Lung (tissue), 12 donors: ENCODE data around the gene REG3A. TPM values are rescaled to one million over a fixed set of nuclear protein-coding genes. Genes with fewer than 3 reads are reported as not detected.

ENCODE experiments used
- ATAC-seq: fragments of 200-7000 bp; cut with Tn5 transposase; one replicate; pipeline ENCODE4 v1.9.1; 2020; ENCODE audit warnings: moderate number of reproducible peaks; ENCODE audit not compliant: insufficient read depth, low FRiP score
- DNase-seq, 3 donors: peaks; one replicate each; pipeline ENCODE4 v3.0.0-alpha.2; 2013 to 2017
- H3K27ac ChIP-seq, 2 donors: one replicate each; pipeline ENCODE4 v1.5.1; 2013; ENCODE audit warnings: mild to moderate bottlenecking in 2 of 2, moderate library complexity in 2 of 2, control low read depth in 1 of 2, inconsistent platforms in 1 of 2, low read depth in 1 of 2, low read length in 1 of 2
- H3K27me3 ChIP-seq, 3 donors: one replicate each; pipeline ENCODE4 v1.5.1; 2013; ENCODE audit warnings: low read length in 2 of 3; ENCODE audit not compliant: control insufficient read depth in 3 of 3, insufficient read depth in 3 of 3
- H3K36me3 ChIP-seq, 4 donors: one replicate each; pipeline ENCODE4 v1.5.1; 2013; ENCODE audit warnings: low read length in 4 of 4, mild to moderate bottlenecking in 1 of 4, moderate library complexity in 1 of 4; ENCODE audit not compliant: control insufficient read depth in 4 of 4, insufficient read depth in 4 of 4
- H3K4me1 ChIP-seq, 5 donors: one replicate each; pipeline ENCODE4 v1.5.1; 2013; ENCODE audit warnings: low read length in 5 of 5, mild to moderate bottlenecking in 2 of 5, moderate library complexity in 1 of 5; ENCODE audit not compliant: control insufficient read depth in 5 of 5, insufficient read depth in 5 of 5
- H3K4me3 ChIP-seq: one replicate; pipeline ENCODE4 v1.5.1; 2013; ENCODE audit warnings: mild to moderate bottlenecking, control low read depth, moderate library complexity
- H3K9ac ChIP-seq, 2 donors: one replicate each; pipeline ENCODE4 v1.5.1; 2013; ENCODE audit warnings: low read length in 2 of 2, control low read depth in 1 of 2; ENCODE audit not compliant: insufficient read depth in 1 of 2
- H3K9me3 ChIP-seq, 4 donors: one replicate each; pipeline ENCODE4 v1.5.1; 2013; ENCODE audit warnings: low read length in 3 of 4, mild to moderate bottlenecking in 1 of 4, moderate library complexity in 1 of 4; ENCODE audit not compliant: control insufficient read depth in 4 of 4, insufficient read depth in 3 of 4
- CTCF ChIP-seq: IDR thresholded peaks from 2 replicates; pipeline ENCODE4 v1.5.1; 2012; ENCODE audit warnings: mild to moderate bottlenecking; ENCODE audit errors: control extremely low read depth, extremely low read depth
- WGBS, 2 donors: extraction: QIAGEN DNeasy Blood & Tissue Kit; methylation state at CpG; one replicate each; pipeline ENCODE4 v1.1.7; 2013; 5-methylcytosine and 5-hydroxymethylcytosine counted together
- polyA plus RNA-seq, 2 donors: library from polyadenylated mRNA; stranded (reverse); fragments of 200-250 nt; gene quantifications; one replicate each; pipeline ENCODE4 v1.2.1, GENCODE V29; 2013
- total RNA-seq, 2 donors: library from RNA; depleted of rRNA in 1 of 2; stranded (reverse); fragments of >200 nt in 1 of 2; gene quantifications; one replicate each; pipeline ENCODE4 v1.2.1, GENCODE V29; 2014 to 2021
- donor health status: control.
- donor health status: control.
- donor health status: Bipolar disorder and iron deficiency.
- donor health status: healthy.
- donor health status: DM: yes; HTN: yes; CAD: no.

The REG3A gene
- total and polyA plus RNA-seq, 4 donors = 0.96 TPM; not detected in 3

- DNase-seq (no peak), ATAC-seq (no peak)
- no peaks in the 10 kb centered on the region for H3K4me1 ChIP-seq
- no peak overlapping the region for H3K27ac ChIP-seq
- no peaks in the 10 kb centered on the region for H3K9me3 ChIP-seq
- TF ChIP-seq CTCF = no peak
- no peak overlapping the region for H3K9ac ChIP-seq
- H3K27me3 ChIP-seq = no peaks in the 10 kb centered on the region
- no peaks in the 10 kb centered on the region for H3K36me3 ChIP-seq
- WGBS, 2 donors = 91 to 96% methylated on average over 3 of the region's 3 CpGs
- no peak overlapping the region for H3K4me3 ChIP-seq
Measured at GRCh38 chr2:79128406-79128805, 31.1 kb downstream of the REG3A start.

GRCh38 chr2:79125721-79125985 lies 33.9 kb downstream of the REG3A start:
- Histone ChIP-seq H3K27ac (no peak overlapping the region), H3K4me3 (no peak overlapping the region), H3K27me3 (no peaks in the 10 kb centered on the region), H3K9me3 (peaks cover 0 to 2% (median 0%) of the 10 kb centered on the region in 4 donors), H3K36me3 (no peaks in the 10 kb centered on the region), H3K9ac (no peak overlapping the region), H3K4me1 (no peaks in the 10 kb centered on the region)
- WGBS, 2 donors = 89 to 94% methylated on average over 3 of the region's 3 CpGs
- DNase-seq (no peak), ATAC-seq (no peak)
- TF ChIP-seq CTCF = no peak

- no peak for ATAC-seq
- WGBS, 2 donors = 60 to 66% methylated on average over 9 of the region's 9 CpGs
Measured at GRCh38 chr2:79124907-79125720, 34.4 kb downstream of the REG3A start.

More at GRCh38 chr2:79124907-79125720, 34.4 kb downstream of the REG3A start:
- Histone ChIP-seq H3K4me3 (no peak overlapping the region), H3K9ac (no peak overlapping the region), H3K27ac (no peak overlapping the region), H3K9me3 (peaks cover 0 to 2% (median 0%) of the 10 kb centered on the region in 4 donors), H3K4me1 (no peaks in the 10 kb centered on the region), H3K36me3 (no peaks in the 10 kb centered on the region), H3K27me3 (no peaks in the 10 kb centered on the region)
- no peak for TF ChIP-seq CTCF
- no peak for DNase-seq
